PC-9 (cell line): Measurements from ENCODE around the gene SMPDL3B.

Source experiments
- EZH2 ChIP-seq: fragments of 200-600 bp; sonication (generic); IDR thresholded peaks from 2 replicates; pipeline ENCODE4 v1.8.0; 2017; ENCODE audit warnings: antibody characterized with exemption, low read depth
- TF ChIP-seq, protein P1 (sequence below): fragments of 200-600 bp; sonication (generic); conservative IDR thresholded peaks from 2 replicates; pipeline ENCODE4 v1.6.1; 2017; ENCODE audit warnings: mixed run types, antibody characterized with exemption, mild to moderate bottlenecking, moderate library complexity

DNA sequence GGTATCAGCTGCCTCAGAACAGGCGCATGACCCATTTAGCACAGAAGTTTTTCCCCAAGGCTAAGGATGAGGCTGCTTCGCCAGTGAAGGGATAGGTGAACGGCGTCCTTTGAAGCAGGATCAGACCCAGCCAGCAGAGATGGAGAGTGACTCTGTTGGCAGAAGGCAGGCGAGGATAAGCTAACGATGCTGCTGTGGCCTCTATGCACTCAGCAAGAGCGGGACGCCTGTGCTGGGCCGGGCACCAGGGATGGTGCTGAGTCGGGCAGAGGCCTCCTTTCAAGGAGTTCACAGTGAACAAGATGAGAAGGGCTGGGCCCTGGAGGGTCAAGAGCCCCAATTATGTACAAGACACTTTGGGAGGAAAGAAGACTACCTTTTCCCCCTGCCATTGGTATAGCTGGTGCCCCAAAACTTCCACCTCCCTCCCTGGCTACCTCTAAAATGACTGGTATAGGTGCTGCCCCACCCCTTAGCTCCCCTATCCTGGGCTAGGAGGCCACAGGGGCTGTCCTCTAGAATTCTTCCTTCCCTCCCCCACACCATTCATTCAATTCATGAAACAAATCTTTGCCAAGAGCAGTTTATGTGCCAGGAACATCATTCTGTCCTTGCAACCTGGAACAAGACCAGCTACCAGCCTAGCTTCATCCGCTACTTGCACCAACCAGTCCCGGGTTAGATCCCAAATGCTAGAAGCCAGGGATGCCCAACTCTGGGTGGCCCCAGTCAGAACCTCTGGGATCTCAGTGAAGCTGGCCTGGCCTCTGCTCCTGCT is 32.5 kb downstream of the SMPDL3B start:
- TF ChIP-seq, protein P1, sequence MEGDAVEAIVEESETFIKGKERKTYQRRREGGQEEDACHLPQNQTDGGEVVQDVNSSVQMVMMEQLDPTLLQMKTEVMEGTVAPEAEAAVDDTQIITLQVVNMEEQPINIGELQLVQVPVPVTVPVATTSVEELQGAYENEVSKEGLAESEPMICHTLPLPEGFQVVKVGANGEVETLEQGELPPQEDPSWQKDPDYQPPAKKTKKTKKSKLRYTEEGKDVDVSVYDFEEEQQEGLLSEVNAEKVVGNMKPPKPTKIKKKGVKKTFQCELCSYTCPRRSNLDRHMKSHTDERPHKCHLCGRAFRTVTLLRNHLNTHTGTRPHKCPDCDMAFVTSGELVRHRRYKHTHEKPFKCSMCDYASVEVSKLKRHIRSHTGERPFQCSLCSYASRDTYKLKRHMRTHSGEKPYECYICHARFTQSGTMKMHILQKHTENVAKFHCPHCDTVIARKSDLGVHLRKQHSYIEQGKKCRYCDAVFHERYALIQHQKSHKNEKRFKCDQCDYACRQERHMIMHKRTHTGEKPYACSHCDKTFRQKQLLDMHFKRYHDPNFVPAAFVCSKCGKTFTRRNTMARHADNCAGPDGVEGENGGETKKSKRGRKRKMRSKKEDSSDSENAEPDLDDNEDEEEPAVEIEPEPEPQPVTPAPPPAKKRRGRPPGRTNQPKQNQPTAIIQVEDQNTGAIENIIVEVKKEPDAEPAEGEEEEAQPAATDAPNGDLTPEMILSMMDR: no peak
- TF ChIP-seq EZH2: no peak
